Right lobe of liver (tissue), 4 donors: ENCODE results near the gene STXBP6.

ENCODE experiments used
- POLR2A ChIP-seq: fragments of 450-650 bp; IDR thresholded peaks from one replicate; pipeline ENCODE4 v1.6.1; 2017; ENCODE audit warnings: antibody characterized with exemption, mild to moderate bottlenecking
- TF ChIP-seq, protein P1 (sequence below), 4 donors: fragments of 200-600 bp in 3 of 4; fragments of 450-650 bp in 1 of 4; IDR thresholded peaks; one replicate each; pipeline versions ENCODE4 v1.5.1 to v1.8.0; 2016 to 2022; ENCODE audit warnings: antibody characterized with exemption in 4 of 4, mild to moderate bottlenecking in 2 of 4
- donor health status: DM: no; HTN: no; CAD: no.
- donor health status: DM: no; HTN: no; CAD: no.
- donor health status: DM: no; HTN: yes; CAD: no.

GRCh38 chr14:24814346-24814745, 235.6 kb downstream of the STXBP6 start:
- TF ChIP-seq, protein P1, sequence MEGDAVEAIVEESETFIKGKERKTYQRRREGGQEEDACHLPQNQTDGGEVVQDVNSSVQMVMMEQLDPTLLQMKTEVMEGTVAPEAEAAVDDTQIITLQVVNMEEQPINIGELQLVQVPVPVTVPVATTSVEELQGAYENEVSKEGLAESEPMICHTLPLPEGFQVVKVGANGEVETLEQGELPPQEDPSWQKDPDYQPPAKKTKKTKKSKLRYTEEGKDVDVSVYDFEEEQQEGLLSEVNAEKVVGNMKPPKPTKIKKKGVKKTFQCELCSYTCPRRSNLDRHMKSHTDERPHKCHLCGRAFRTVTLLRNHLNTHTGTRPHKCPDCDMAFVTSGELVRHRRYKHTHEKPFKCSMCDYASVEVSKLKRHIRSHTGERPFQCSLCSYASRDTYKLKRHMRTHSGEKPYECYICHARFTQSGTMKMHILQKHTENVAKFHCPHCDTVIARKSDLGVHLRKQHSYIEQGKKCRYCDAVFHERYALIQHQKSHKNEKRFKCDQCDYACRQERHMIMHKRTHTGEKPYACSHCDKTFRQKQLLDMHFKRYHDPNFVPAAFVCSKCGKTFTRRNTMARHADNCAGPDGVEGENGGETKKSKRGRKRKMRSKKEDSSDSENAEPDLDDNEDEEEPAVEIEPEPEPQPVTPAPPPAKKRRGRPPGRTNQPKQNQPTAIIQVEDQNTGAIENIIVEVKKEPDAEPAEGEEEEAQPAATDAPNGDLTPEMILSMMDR (IDR thresholded peaks at IDR 0.05): no peak
- TF ChIP-seq POLR2A: no peak
